GM18498 (cell line): ENCODE results near the gene PBRM1.
A peak's percentile ranks its signal among the peaks of the same experiment; 100 is the strongest.
"Not testable (repeated sequence)": the region's sequence is repeated elsewhere in the genome, so short reads cannot be mapped to it uniquely, and the experiment has no call there.

Experiments used
- ATAC-seq: cut with Tn5 transposase; IDR thresholded peaks from one replicate; pipeline ENCODE4 v1.9.1; 2021; ENCODE audit warnings: mild to moderate bottlenecking, moderate library complexity; ENCODE audit not compliant: unreplicated experiment

Gene PBRM1

DNA sequence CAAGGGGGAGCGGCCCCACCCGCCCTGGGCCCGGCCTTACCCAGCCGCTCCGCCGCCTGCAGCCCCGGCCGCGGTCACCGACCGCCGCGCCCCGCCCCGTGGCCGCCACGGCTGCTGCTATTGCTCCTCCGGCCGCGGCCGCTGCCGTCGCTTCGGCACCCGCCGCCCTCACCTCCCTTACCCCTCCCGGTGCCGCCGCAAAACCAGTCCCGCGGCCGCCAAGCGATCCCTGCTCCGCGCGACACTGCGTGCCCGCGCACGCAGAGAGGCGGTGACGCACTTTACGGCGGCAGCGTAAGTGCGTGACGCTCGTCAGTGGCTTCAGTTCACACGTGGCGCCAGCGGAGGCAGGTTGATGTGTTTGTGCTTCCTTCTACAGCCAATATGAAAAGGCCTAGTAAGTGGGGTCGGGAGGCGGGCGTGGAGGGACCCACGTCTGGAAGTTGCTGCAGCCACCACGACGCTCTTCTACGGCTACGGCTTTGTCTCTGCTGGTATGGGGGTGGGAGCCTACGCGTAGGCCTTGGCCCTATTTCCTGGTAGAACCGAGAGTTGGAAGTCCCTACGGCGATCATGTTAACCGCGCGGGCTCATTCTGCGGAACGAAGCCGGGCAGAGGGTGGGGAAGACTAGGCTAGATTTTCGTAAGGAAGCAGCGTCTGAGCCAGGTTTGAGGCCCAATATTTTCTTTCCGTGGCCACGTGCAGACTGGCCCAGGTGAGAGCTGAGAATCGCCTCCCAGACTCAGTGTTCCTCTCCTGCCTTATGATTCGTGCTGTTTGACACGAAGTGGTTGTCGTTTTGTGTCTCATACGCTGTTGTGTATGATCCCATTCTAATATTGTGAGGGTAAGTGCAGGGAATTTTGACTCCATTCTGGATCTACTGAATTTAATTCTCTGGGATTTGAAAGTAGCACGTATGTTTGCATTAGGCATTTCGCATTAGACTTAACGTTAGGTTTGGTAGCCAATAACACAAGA, at the start of gene PBRM1, which contains the start of gene GNL3:
TSS of gene PBRM1 (minus strand) at position 205 of the 983 bp plus-strand sequence.
TSS of gene GNL3 (plus strand) at position 324 of the 983 bp plus-strand sequence. CDS start at position 385, 61 bp downstream.
- peak; percentile 81 for ATAC-seq

DNA sequence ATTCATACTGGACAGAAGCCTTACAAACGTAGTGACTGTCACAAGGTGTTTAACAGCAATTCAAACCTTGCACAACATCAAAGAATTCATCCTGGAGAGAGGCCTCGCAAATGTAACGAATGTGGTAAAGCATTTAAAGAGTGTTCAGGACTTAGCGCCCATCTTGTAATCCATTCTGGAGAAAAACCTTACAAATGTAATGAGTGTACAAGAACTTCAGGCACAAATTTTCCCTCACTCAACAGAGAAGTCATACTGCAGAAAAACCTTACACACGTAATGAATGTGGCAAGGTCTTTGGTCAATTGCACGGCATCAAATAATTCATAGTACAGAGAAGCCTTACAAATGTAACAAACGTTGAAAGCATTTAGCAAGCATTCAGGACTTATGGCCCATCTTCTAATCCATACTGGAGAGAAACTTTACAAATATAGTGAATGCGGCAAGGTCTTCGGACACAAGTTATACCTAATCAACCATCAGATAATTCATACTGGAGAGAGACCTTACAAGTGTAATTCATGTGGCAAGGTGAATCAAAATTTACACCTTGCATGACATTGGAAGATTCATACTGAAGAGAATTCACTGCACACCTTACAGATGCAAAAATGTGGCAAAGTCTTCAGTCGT, 47.7 kb upstream of the PBRM1 start:
- no peak for ATAC-seq

DNA sequence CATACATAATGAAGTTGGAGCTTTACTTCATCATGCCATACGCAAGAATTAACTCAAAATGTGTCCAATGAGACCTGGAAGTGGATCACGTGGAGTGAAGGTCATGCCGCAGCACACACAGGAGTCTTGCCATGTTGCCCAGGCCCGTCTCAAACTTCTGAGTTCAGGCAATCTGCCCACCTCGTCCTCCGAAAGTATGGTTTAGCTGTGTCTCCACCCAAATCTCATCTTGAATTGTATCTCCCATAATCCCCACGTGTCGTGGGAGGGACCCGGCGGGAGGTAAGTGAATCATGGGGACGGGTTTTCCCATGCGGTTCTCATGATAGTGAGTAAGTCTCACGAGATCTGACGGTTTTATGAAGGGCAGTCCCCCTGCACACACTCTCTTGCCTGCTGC, 45.9 kb upstream of the PBRM1 start:
- ATAC-seq: no peak

DNA sequence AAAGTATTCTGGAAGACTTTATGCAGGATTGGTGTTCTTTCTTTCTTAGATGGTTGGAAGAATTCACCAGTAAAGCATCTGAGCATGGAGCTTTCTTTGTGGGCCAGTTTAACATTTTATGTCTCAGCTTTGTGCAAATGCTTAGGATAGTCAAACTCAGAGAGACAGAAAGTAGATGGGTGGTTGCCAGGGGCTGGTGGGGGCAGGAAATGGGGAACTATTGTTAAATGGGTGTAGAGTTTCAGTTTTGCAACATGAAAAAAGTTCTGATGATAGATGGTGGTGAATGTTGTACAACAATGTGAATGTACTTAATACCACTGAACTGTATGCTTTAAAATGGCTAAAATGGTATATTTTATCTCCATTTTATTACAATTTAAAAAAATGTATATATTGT, 45.0 kb upstream of the PBRM1 start:
- ATAC-seq: no peak

DNA sequence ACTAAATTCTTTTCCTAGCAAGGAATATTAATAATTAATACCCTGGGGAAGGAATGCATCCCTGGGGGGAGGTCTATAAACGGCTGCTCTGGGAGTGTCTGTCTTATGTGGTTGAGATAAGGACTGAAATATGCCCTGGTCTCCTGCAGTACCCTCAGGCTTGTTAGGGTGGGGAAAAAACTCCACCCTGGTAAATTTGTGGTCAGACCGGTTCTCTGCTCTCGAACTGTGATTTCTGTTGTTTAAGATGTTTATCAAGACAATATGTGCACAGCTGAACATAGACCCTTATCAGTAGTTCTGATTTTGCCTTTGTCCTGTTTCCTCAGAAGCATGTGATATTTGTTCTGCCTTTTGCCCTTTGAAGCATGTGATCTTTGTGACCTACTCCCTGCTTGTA, 43.0 kb upstream of the PBRM1 start:
- not testable (repeated sequence) for ATAC-seq

DNA sequence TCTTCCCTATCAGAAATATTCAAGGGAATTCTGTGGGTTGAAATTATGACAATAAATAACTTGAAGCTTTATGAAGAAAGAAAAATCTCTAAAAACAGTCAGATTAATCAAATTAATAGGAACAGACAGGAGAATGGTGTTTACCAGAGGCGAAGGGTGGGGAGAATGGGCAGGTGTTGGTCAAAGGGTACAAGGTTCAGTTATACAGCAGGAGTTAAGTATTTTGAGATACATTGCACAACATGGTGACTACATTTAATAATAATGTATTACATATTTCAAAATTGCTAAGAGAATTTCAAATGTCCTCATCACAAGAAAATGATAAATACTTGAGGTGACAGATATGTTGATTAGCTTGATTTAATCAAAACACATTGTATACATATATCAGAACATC, 38.8 kb upstream of the PBRM1 start:
- no peak for ATAC-seq

DNA sequence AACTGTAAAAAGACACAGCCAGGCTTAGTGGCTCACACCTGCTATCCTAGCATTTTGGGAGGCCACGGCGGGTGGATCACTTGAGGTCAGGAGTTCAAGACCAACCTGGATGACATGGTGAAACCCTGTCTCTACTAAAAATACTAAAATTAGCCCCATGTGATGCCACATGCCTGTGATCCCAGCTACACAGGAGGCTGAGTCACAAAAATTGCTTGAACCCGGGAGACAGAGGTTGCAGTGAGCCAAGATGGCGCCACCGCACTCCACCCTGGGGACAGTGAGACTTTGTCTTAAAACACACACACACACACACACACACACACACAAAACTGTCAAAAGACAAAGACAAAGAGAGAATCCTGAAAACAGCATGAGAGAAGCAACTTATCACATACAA, 38.2 kb upstream of the PBRM1 start:
- no peak for ATAC-seq

DNA sequence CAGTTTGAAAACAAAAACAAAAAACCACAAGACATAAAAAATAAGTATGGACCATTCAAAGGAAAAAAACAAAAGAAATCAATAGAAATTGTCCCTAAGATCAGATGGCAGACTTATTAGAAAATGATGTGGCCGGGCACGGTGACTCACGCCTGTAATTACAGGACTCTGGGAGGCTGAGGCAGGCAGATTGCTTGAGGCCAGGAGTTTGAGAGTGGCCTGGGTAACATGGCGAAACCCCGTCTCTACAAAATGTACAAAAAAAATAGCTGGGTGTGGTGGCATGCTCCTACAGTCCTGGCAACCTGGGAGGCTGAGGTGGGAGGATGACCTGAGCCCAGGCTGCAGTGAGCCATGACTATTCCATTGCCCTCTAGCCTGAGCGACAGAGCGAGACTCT, 36.8 kb upstream of the PBRM1 start:
- ATAC-seq: no peak

DNA sequence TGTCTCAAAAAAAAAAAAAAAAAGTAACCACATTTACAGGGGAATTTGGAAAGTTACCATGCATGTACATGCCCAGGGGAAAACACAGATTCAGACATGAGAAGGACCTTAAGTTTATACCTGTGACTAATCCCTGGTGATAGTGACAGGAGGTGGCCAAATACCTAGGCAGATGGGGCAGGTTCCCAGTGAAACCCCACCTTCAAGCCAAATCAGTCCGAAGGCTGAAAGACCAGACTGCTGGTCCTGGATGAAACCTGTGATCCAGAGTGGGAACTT, 36.0 kb upstream of the PBRM1 start:
- no peak for ATAC-seq

DNA sequence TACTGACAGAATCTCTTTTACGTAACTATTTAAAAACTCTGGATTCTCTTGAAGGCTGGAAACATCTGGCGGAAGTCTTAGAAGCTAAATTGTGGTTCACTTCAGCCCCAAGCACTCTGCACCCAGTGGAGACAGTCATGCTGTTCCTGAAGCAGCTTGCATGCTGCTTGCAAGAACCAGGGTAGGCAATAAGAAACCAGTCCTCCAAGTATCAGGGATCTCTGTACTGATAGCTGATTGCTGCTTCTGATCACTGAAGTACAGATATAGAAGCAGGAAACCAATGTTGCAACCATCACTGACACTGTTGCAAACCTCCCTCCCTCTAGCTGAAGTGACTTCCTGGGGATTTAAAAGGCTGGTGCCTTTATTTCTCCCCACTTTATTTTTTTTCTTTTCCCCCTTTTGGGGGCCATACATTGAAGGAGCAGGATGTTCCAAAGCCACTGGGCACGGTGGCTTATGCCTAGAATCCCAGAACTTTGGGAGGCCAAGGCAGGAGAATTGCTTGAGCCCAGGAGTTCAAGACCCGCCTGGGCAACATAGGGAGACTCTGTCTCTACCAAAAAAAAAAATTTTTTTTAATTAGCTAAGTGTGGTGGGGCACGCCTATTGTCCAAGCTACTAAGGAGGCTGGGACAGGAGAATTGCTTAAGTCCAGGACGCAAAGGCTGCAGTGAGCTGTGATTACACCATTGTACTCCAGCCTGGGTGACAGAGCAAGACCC, 35.5 kb upstream of the PBRM1 start:
- ATAC-seq: no peak

DNA sequence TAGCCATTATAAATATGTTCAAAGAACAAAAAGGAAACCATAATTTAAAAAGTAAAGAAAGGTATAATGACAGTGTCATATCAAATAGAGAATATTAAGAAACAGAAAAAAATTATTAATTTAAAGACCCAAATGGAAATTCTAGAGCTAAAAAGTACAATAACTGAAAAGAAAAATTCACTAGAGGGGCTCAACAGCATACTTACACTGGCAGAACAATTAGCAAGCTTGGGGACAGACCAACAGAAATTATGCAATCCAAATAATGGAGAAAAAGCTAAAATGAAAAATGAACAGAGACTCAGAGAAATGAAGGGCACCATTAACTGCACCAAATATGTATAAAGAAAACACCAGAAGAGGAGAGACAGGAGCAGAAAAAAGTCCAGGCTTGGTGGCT, 33.9 kb upstream of the PBRM1 start:
- ATAC-seq: no peak

DNA sequence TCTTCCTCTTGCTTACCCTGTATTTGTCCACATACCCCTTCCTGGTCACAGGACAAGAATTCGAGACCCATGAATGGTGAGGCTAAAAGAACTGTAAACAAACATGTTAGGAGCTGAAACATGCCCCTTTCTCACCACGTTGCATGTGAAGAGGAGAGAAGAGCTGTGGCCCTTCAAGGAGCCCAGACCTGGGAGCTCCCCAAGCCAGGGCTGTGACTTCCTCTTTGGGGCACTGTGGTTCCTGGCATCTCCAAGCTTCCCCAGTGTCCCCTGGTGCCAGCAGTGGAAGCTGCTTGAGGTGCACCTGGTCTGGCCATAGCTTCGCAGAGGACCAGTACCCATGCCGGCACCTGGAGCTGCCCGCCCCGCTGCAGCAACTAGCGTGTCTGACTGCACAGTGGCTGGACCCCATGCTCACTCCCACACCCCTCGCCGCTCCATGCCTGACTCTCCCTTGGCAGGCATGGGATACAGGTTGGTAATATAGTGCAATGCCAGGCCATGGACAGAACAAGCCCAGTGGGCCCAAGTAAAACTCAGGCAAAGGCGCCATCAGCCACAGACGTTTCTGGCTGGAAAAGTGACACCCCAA, 30.1 kb upstream of the PBRM1 start:
- ATAC-seq: no peak

DNA sequence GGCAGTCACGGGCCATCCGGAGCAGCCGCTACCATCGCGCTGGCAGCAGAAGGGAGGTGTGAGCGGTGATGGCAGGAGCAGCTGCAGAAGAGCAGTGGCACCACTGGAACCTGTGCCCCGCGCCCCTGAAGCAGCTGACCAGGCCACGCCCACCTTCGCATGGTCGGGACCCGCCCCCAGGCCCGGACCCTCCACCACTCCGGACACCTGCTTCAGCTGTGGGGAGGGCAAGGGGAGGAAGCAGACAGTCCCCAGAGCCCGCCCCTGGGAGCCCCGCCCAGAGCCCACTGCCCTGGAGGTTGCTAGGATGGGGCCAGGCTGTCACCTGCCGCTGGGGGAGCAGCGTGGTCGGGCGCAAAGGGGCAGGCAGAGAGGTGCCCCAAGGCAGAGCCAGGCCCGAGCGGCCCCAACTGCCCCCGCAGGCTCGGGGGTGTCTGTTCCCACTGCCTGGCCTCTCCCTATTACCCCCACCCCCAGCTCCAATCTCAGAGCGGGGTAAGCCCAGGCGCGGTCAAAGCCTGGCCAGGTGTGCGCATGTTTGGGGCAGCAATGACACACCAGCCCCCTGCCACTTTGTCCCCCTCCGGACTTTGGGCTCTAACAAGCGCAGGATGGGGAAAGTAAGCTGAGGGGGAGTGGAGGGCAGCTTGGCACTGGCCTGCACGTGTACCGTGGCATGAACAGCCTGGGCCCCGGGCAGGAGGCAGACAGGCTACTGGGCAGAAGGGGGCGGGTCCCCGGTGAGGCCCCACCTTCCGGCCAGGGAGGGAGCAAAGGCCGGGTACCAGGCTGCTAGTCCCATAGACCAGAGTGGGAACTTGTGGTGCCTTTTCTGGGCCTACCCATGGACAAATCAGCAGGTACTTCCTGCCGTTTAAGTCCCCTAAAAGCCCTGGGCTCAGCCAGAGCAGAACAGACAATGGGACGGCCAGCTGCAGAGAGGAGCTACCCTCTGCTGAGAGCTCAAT, 28.9 kb upstream of the PBRM1 start:
- no peak for ATAC-seq

DNA sequence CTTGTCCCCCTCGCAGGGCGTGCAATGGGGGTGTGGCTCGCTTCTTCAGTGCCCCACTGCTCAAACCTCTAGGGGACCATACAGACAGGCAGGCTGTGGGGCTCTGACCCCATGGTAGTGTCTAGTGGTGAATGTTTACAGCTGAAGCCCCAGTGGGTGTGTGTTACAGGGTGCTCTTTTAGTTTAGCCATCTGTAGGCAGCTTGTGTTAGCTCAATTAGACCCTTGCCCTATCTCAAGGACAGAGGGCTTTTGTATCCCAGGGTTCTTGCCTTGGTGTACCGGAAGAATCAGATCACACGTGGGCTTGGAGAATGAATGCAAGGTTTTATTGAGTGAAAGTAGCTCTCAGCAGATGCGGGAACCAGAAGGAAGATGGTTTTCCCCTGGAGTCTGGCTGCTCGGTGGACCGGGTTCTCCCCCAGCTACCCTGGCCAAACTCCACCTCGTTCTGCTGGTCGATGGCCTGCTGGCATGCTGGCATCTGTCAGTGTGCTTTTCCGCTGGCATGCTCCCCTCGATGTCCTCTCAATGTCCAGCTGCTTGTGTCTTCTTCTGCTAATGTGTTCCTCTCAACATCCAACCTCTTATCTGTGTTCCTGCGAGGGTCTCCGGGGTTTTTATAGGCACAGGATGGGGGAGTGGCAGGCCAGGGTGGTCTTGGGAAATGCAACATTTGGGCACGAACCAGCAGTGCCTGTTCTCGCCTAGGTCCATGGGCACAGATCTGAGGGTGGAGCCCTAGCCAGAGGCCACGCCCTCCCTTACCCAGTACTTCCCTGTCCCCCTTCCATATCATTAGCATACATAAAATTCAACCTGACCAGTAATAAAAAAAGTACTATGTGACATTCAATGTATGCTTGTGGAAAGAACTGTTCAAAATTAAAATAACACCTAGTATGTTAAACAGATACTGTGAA, 26.8 kb upstream of the PBRM1 start:
- ATAC-seq: no peak

DNA sequence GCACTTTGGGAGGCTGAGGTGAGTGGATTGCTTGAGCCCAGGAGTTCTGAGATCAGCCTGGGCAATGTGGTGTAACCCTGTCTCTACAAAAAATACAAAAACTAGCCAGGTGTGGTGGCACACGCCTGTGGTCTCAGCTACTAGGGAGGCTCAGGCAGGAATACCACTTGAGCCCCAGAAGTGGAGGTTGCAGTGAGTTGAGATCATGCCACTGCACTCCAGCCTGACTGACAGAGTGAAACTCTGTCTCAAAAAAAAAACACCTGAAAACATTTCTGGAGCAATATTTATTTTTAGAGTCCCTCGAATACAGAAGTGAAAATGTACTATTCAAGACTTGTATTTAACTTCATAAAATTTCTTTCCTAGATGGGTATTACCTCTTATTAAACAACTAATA, 24.8 kb upstream of the PBRM1 start:
- no peak for ATAC-seq

DNA sequence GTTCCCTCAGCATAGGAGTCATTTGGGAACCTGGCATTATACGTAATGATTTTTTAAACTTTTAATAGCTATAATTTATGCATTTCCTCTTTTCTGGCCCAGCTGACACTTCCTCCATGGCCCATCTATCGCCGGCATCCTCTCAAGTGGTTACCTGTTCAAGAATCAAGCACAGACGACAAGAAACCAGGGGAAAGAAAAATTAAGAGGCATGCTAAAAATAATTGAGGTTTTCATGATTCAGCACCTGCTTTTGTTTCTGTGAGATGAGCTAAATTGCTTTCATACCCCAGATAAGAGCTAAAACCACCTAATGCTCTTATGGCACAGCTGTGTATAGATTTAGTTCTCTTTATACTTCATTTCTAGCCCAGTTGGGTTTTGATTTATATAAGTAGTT, 21.9 kb upstream of the PBRM1 start:
- ATAC-seq: no peak

DNA sequence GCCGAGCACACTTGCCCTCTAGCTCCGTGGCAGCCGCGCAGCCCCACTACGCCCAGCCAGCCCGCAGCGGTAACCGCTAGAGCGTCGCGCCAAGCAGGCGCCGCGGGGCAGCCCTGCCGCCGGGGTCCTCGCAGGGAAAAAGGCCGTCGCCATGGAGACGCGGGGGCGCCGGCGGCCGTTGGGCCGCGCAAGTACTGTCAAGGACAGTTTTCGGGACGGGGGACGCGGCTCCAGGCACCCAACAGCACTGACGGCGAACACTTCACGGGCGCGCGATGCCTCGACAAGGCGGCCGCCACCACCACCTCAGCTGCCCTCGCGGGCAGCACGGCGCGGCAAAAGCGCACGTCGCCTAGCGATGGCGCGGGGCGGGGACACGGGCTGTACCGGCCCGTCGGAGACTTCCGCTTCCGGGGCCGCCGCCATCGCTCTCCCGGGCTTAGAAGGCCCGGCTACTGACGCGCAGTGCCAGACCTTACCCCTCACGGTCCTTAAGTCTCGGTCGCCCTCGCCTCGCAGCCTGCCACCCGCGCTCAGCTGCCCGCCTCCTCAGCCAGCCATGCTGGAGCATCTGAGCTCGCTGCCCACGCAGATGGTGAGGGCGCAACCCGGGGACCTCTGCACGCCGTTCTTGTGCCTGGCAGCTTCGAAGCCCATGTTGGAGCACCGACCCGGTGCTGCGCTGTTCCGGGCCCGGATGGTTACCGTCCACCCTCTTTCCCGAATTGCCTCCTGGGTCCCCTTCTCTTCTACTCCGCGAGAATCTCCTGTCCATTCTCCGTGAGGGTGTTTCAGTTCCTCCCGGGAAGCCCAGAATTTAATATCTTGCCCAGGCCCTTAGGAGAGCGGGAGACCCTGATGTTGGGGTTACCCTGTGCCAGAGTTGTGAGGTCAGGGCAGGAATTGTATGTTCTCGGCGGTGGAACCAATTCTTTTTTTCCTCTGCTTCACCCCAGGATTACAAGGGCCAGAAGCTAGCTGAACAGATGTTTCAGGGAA, 20.3 kb upstream of the PBRM1 start, which contains the start of the genes GLT8D1 and SPCS1:
TSS of gene GLT8D1 (minus strand) at position 104 of the 999 bp plus-strand sequence. CDS start 5,331 bp downstream, outside the sequence.
TSS of gene SPCS1 (plus strand) at position 419 of the 999 bp plus-strand sequence. CDS start at position 560, 141 bp downstream.
- ATAC-seq: peak; percentile 82

DNA sequence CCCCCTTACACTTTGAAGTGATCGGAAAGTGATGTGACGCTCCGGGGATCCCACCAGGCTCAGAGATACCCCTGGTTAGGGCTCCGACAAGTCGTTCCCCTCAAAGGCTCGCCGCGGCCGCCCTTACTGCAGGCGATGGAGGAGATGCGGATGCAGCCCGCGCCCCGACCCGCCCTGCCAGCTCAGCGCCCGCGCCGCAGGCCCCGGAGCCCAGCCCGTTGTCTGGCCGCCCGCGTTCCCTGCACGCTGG, 19.6 kb upstream of the PBRM1 start:
- ATAC-seq: no peak
